GM23338 (cell line): ENCODE measurements around the gene COPS6.

Experiments
- EZH2 ChIP-seq: fragments of 200-600 bp; sonication (generic); IDR thresholded peaks from one replicate; pipeline ENCODE4 v1.8.0; 2017; ENCODE audit warnings: antibody characterized with exemption, mild to moderate bottlenecking, low read depth; ENCODE audit not compliant: unreplicated experiment
- POLR2AphosphoS5 ChIP-seq: IDR thresholded peaks from 2 replicates; pipeline ENCODE4 v1.6.1; 2016; ENCODE audit warnings: antibody characterized with exemption, low read depth
- ZNF114 ChIP-seq: fragments of 250-450 bp; sonication (Bioruptor Pico); IDR thresholded peaks from 2 replicates; pipeline ENCODE4 v1.5.0; 2020; ENCODE audit warnings: mild to moderate bottlenecking, moderate library complexity
- TF ChIP-seq, protein P1 (sequence below), 2 experiments: fragments of 200-600 bp in 1 of 2; sonication (generic) in 1 of 2; conservative IDR thresholded peaks; 2 replicates each; pipeline versions ENCODE4 v1.5.1 to v1.6.1; 2016 to 2017; ENCODE audit warnings: antibody characterized with exemption in 2 of 2, low read depth in 2 of 2, mild to moderate bottlenecking in 2 of 2, moderate library complexity in 1 of 2
- TF ChIP-seq, protein P2 (sequence below): IDR thresholded peaks from one replicate; pipeline ENCODE4 v1.6.1; 2018; ENCODE audit warnings: antibody characterized with exemption; ENCODE audit not compliant: unreplicated experiment
- TF ChIP-seq, protein P3 (sequence below): IDR thresholded peaks from 2 replicates; pipeline ENCODE4 v1.6.1; 2016; ENCODE audit warnings: antibody characterized with exemption

DNA sequence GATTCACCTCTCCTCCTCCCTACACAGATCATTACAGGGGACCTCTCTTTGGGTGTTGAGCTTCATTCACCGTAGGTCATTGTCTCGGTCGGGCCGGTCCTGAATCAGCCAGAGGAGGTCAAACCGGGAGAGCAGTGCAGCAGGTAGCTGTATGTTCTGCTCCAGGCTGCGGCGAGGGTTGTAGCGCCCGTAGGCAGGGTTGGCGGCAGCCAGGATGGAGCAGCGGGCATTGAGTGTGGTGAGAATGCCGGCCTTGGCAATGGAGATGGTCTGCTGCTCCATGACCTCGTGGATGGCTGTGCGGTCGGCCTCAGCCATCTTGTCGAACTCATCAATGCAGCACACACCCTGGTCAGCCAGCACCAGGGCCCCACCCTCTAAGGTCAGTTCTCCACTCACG lies 6.9 kb downstream of the COPS6 start:
- TF ChIP-seq, protein P1, sequence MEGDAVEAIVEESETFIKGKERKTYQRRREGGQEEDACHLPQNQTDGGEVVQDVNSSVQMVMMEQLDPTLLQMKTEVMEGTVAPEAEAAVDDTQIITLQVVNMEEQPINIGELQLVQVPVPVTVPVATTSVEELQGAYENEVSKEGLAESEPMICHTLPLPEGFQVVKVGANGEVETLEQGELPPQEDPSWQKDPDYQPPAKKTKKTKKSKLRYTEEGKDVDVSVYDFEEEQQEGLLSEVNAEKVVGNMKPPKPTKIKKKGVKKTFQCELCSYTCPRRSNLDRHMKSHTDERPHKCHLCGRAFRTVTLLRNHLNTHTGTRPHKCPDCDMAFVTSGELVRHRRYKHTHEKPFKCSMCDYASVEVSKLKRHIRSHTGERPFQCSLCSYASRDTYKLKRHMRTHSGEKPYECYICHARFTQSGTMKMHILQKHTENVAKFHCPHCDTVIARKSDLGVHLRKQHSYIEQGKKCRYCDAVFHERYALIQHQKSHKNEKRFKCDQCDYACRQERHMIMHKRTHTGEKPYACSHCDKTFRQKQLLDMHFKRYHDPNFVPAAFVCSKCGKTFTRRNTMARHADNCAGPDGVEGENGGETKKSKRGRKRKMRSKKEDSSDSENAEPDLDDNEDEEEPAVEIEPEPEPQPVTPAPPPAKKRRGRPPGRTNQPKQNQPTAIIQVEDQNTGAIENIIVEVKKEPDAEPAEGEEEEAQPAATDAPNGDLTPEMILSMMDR (conservative IDR thresholded peaks at IDR 0.05; ENCODE audit: low read depth in 2 of 2) = no peak
- TF ChIP-seq, protein P2, sequence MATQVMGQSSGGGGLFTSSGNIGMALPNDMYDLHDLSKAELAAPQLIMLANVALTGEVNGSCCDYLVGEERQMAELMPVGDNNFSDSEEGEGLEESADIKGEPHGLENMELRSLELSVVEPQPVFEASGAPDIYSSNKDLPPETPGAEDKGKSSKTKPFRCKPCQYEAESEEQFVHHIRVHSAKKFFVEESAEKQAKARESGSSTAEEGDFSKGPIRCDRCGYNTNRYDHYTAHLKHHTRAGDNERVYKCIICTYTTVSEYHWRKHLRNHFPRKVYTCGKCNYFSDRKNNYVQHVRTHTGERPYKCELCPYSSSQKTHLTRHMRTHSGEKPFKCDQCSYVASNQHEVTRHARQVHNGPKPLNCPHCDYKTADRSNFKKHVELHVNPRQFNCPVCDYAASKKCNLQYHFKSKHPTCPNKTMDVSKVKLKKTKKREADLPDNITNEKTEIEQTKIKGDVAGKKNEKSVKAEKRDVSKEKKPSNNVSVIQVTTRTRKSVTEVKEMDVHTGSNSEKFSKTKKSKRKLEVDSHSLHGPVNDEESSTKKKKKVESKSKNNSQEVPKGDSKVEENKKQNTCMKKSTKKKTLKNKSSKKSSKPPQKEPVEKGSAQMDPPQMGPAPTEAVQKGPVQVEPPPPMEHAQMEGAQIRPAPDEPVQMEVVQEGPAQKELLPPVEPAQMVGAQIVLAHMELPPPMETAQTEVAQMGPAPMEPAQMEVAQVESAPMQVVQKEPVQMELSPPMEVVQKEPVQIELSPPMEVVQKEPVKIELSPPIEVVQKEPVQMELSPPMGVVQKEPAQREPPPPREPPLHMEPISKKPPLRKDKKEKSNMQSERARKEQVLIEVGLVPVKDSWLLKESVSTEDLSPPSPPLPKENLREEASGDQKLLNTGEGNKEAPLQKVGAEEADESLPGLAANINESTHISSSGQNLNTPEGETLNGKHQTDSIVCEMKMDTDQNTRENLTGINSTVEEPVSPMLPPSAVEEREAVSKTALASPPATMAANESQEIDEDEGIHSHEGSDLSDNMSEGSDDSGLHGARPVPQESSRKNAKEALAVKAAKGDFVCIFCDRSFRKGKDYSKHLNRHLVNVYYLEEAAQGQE = no peak
- TF ChIP-seq POLR2AphosphoS5 = no peak
- TF ChIP-seq, protein P3, sequence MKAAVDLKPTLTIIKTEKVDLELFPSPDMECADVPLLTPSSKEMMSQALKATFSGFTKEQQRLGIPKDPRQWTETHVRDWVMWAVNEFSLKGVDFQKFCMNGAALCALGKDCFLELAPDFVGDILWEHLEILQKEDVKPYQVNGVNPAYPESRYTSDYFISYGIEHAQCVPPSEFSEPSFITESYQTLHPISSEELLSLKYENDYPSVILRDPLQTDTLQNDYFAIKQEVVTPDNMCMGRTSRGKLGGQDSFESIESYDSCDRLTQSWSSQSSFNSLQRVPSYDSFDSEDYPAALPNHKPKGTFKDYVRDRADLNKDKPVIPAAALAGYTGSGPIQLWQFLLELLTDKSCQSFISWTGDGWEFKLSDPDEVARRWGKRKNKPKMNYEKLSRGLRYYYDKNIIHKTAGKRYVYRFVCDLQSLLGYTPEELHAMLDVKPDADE = no peak
- TF ChIP-seq EZH2 = no peak
- no peak for TF ChIP-seq ZNF114
